OCI-LY1 (cell line): ENCODE results near the gene MYMX.

Source experiments
- EZH2 ChIP-seq: fragments of 200-600 bp; sonication (generic), shearing (Covaris generic); IDR thresholded peaks from 2 replicates; pipeline ENCODE4 v1.8.0; 2017; ENCODE audit warnings: borderline replicate concordance, mixed run types, mild to moderate bottlenecking, antibody characterized with exemption, low read length, moderate library complexity, mixed read lengths
- TF ChIP-seq, protein P1 (sequence below): fragments of 200-600 bp; sonication (generic), shearing (Covaris generic); IDR thresholded peaks from 2 replicates; pipeline ENCODE4 v1.5.1; 2017; ENCODE audit warnings: mild to moderate bottlenecking, antibody characterized with exemption, low read length, moderate library complexity, mixed read lengths

- TF ChIP-seq, protein P1, sequence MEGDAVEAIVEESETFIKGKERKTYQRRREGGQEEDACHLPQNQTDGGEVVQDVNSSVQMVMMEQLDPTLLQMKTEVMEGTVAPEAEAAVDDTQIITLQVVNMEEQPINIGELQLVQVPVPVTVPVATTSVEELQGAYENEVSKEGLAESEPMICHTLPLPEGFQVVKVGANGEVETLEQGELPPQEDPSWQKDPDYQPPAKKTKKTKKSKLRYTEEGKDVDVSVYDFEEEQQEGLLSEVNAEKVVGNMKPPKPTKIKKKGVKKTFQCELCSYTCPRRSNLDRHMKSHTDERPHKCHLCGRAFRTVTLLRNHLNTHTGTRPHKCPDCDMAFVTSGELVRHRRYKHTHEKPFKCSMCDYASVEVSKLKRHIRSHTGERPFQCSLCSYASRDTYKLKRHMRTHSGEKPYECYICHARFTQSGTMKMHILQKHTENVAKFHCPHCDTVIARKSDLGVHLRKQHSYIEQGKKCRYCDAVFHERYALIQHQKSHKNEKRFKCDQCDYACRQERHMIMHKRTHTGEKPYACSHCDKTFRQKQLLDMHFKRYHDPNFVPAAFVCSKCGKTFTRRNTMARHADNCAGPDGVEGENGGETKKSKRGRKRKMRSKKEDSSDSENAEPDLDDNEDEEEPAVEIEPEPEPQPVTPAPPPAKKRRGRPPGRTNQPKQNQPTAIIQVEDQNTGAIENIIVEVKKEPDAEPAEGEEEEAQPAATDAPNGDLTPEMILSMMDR: peak; percentile 76
- no peak for TF ChIP-seq EZH2
Measured at GRCh38 chr6:44221291-44221960, 4.7 kb downstream of the MYMX start.
